H9 (cell line): Measurements from ENCODE around the gene GPR137B. TPM values are rescaled to one million over a fixed set of nuclear protein-coding genes. Genes with fewer than 3 reads are reported as not detected.

Experiments used
- DNase-seq: peaks from one replicate; pipeline ENCODE4 v3.0.0-alpha.2; 2017
- H2AFZ ChIP-seq: one replicate; pipeline ENCODE4 v1.6.1; 2013; ENCODE audit warnings: mild to moderate bottlenecking, low read length, control low read depth, moderate library complexity
- H2AK5ac ChIP-seq: 2 replicates; pipeline ENCODE4 v1.6.1; 2013; ENCODE audit warnings: low read length, control low read depth, mixed read lengths; ENCODE audit not compliant: insufficient read length
- H2BK120ac ChIP-seq: one replicate; pipeline ENCODE4 v1.6.1; 2013; ENCODE audit warnings: low read depth, mild to moderate bottlenecking, low read length, control low read depth, inconsistent platforms; ENCODE audit not compliant: poor library complexity, severe bottlenecking
- H2BK12ac ChIP-seq: 2 replicates; pipeline ENCODE4 v1.6.1; 2013; ENCODE audit warnings: low read length, control low read depth, mixed read lengths, low read depth; ENCODE audit not compliant: insufficient read length
- H2BK15ac ChIP-seq: 2 replicates; pipeline ENCODE4 v1.6.1; 2013; ENCODE audit warnings: low read depth, low read length, control low read depth
- H2BK20ac ChIP-seq: one replicate; pipeline ENCODE4 v1.6.1; 2013; ENCODE audit warnings: low read depth, mild to moderate bottlenecking, low read length, control low read depth, inconsistent platforms; ENCODE audit not compliant: poor library complexity, severe bottlenecking
- H2BK5ac ChIP-seq: 2 replicates; pipeline ENCODE4 v1.6.1; 2013; ENCODE audit warnings: low read length, control low read depth, mixed read lengths; ENCODE audit not compliant: insufficient read length
- H3K14ac ChIP-seq: 2 replicates; pipeline ENCODE4 v1.6.1; 2013; ENCODE audit warnings: low read length, control low read depth; ENCODE audit not compliant: insufficient read depth
- H3K18ac ChIP-seq: 2 replicates; pipeline ENCODE4 v1.6.1; 2013; ENCODE audit warnings: low read depth, mild to moderate bottlenecking, mixed read lengths, low read length, control low read depth; ENCODE audit not compliant: insufficient read length
- H3K23ac ChIP-seq: 2 replicates; pipeline ENCODE4 v1.6.1; 2013; ENCODE audit warnings: low read length, control low read depth, mixed read lengths, low read depth; ENCODE audit not compliant: insufficient read length
- H3K23me2 ChIP-seq: 2 replicates; pipeline ENCODE4 v1.6.1; 2013; ENCODE audit warnings: low read depth, mild to moderate bottlenecking, mixed read lengths, low read length, control low read depth; ENCODE audit not compliant: insufficient read length, poor library complexity, severe bottlenecking
- H3K27ac ChIP-seq: 2 replicates; pipeline ENCODE4 v1.5.1; 2013; ENCODE audit warnings: low read length, control low read depth, mixed read lengths, low read depth; ENCODE audit not compliant: insufficient read length
- H3K27me3 ChIP-seq: 2 replicates; pipeline ENCODE4 v1.6.1; 2013; ENCODE audit warnings: low read length, control low read depth, inconsistent platforms; ENCODE audit not compliant: insufficient read depth
- H3K4ac ChIP-seq: 2 replicates; pipeline ENCODE4 v1.6.1; 2013; ENCODE audit warnings: low read depth, mild to moderate bottlenecking, control low read depth, inconsistent platforms, low read length, moderate library complexity
- H3K4me1 ChIP-seq: 2 replicates; pipeline ENCODE4 v1.6.1; 2013; ENCODE audit warnings: low read length, control low read depth, inconsistent platforms; ENCODE audit not compliant: insufficient read depth
- H3K4me2 ChIP-seq: 2 replicates; pipeline ENCODE4 v1.6.1; 2013; ENCODE audit warnings: low read length, control low read depth, mixed read lengths; ENCODE audit not compliant: insufficient read length, insufficient read depth
- H3K56ac ChIP-seq: 2 replicates; pipeline ENCODE4 v1.6.1; 2013; ENCODE audit warnings: low read depth, mild to moderate bottlenecking, mixed read lengths, low read length, control low read depth; ENCODE audit not compliant: insufficient read length
- H3K79me1 ChIP-seq: 2 replicates; pipeline ENCODE4 v1.6.1; 2013; ENCODE audit warnings: low read depth, mild to moderate bottlenecking, moderate library complexity, low read length, control low read depth, inconsistent platforms; ENCODE audit not compliant: insufficient read depth, poor library complexity, severe bottlenecking
- H3K79me2 ChIP-seq: 2 replicates; pipeline ENCODE4 v1.6.1; 2013; ENCODE audit warnings: low read length, control low read depth, inconsistent platforms; ENCODE audit not compliant: insufficient read depth
- H3K9ac ChIP-seq: 2 replicates; pipeline ENCODE4 v1.6.1; 2013; ENCODE audit warnings: low read length, control low read depth, mixed read lengths; ENCODE audit not compliant: insufficient read length; ENCODE audit errors: extremely low read depth
- H3K9me3 ChIP-seq: one replicate; pipeline ENCODE4 v1.6.1; 2013; ENCODE audit warnings: low read depth, low read length, inconsistent platforms; ENCODE audit not compliant: control insufficient read depth
- H3T11ph ChIP-seq: one replicate; pipeline ENCODE4 v1.6.1; 2013; ENCODE audit warnings: mild to moderate bottlenecking, low read length, control low read depth, inconsistent platforms
- H4K20me1 ChIP-seq: one replicate; pipeline ENCODE4 v1.6.1; 2013; ENCODE audit not compliant: control insufficient read depth, insufficient read length, insufficient read depth
- H4K5ac ChIP-seq: 2 replicates; pipeline ENCODE4 v1.6.1; 2013; ENCODE audit warnings: low read depth, mild to moderate bottlenecking, mixed read lengths, low read length, control low read depth; ENCODE audit not compliant: insufficient read length
- H4K8ac ChIP-seq: replicated peaks from 2 replicates; pipeline ENCODE4 v1.6.1; 2013; ENCODE audit warnings: low read length, control low read depth, mixed read lengths, low read depth; ENCODE audit not compliant: insufficient read length
- H4K91ac ChIP-seq: 2 replicates; pipeline ENCODE4 v1.6.1; 2013; ENCODE audit warnings: low read depth, mild to moderate bottlenecking, moderate library complexity, mixed read lengths, low read length, control low read depth; ENCODE audit not compliant: insufficient read length
- H3K27ac Mint-ChIP-seq, 3 experiments: 2 replicates in 2 of 3; 3 replicates in 1 of 3; pipeline ENCODE4 v1.8.0; 2020 to 2021; ENCODE audit warnings: mixed read lengths in 3 of 3, mild to moderate bottlenecking in 1 of 3, moderate library complexity in 1 of 3
- H3K27me3 Mint-ChIP-seq: 2 replicates; pipeline ENCODE4 v1.8.0; 2021; ENCODE audit warnings: low read depth, mild to moderate bottlenecking, moderate library complexity, mixed read lengths
- H3K36me3 Mint-ChIP-seq, 3 experiments: 2 replicates in 2 of 3; 3 replicates in 1 of 3; pipeline ENCODE4 v1.8.0; 2020 to 2021; ENCODE audit warnings: low read depth in 3 of 3, mixed read lengths in 3 of 3; ENCODE audit not compliant: insufficient read depth in 1 of 3
- H3K4me1 Mint-ChIP-seq, 2 experiments: 2 replicates each; pipeline ENCODE4 v1.8.0; 2020; ENCODE audit warnings: mixed read lengths in 2 of 2
- H3K4me3 Mint-ChIP-seq, 2 experiments: 2 replicates in 1 of 2; 3 replicates in 1 of 2; pipeline ENCODE4 v1.8.0; 2020 to 2021; ENCODE audit warnings: mild to moderate bottlenecking in 2 of 2, mixed read lengths in 2 of 2, moderate library complexity in 1 of 2
- H3K9me3 Mint-ChIP-seq, 2 experiments: 2 replicates in 1 of 2; 3 replicates in 1 of 2; pipeline ENCODE4 v1.8.0; 2020; ENCODE audit warnings: mild to moderate bottlenecking in 2 of 2, mixed read lengths in 2 of 2, moderate library complexity in 1 of 2
- WGBS: extraction: QIAGEN DNeasy Blood & Tissue Kit; methylation state at CpG from one replicate; pipeline ENCODE4 v1.1.7; 2013; ENCODE audit warnings: missing lambda C conversion rate, low lambda C conversion rate, mixed read lengths; ENCODE audit not compliant: insufficient read length; ENCODE audit errors: extremely low coverage; 5-methylcytosine and 5-hydroxymethylcytosine counted together
- total RNA-seq: library from RNA; stranded (reverse); gene quantifications from 2 replicates; pipeline ENCODE4 v1.2.1, GENCODE V29; 2021
- TF ChIP-seq, protein P1 (sequence below): fragments of 200-600 bp; sonication (generic); conservative IDR thresholded peaks from 3 replicates; pipeline ENCODE4 v1.8.0; 2021; ENCODE audit warnings: antibody characterized with exemption, mild to moderate bottlenecking

GPR137B gene
- total RNA-seq, 1 experiment from 2014 or later = 5.9 TPM

DNA sequence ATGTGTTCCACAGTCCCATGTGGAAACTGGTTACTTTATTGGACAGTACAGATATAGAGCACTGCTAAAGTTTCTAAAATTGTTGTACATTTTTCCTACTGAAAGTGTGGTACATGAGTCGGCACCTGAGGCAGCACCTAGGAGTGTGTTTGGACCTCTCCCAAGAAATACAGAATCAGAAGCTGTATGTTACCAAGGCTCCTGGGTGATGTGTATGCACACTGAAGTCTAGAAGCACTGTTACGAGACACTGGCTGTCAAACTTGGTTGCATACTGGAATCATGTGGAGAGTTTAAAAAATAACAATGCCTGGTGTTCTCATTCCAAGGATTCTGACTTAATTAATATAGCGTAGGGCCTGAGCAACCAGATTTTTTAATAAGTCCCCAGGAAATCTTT is 92.8 kb downstream of the GPR137B start:
- Mint-ChIP-seq H3K9me3 (no peaks in the 10 kb centered on the region), H3K4me3 (no peak overlapping the region), H3K36me3 (no peaks in the 10 kb centered on the region; a peak in 1 of 7 replicates), H3K27ac (no peak overlapping the region), H3K27me3 (no peaks in the 10 kb centered on the region), H3K4me1 (no peaks in the 10 kb centered on the region)
- Histone ChIP-seq H3K79me1 (no peaks in the 10 kb centered on the region), H4K91ac (no peak overlapping the region), H4K20me1 (no peaks in the 10 kb centered on the region), H3K27me3 (no peaks in the 10 kb centered on the region), H3T11ph (no peak overlapping the region), H3K4ac (no peak overlapping the region), H2BK120ac (no peak overlapping the region), H3K23ac (no peak overlapping the region), H2AK5ac (no peak overlapping the region), H4K5ac (no peak overlapping the region), H3K79me2 (no peaks in the 10 kb centered on the region), H2BK15ac (no peak overlapping the region), H2BK5ac (no peak overlapping the region), H3K4me1 (no peaks in the 10 kb centered on the region), H2BK20ac (no peak overlapping the region), H3K4me2 (no peak overlapping the region), H3K27ac (no peak overlapping the region), H3K56ac (no peak overlapping the region), H3K23me2 (no peaks in the 10 kb centered on the region), H3K18ac (no peak overlapping the region), H3K9me3 (no peaks in the 10 kb centered on the region), H4K8ac (no peak overlapping the region), H2BK12ac (no peak overlapping the region), H3K9ac (no peak overlapping the region), H3K14ac (no peak overlapping the region), H2AFZ (no peak overlapping the region)
- DNase-seq = no peak
- TF ChIP-seq, protein P1, sequence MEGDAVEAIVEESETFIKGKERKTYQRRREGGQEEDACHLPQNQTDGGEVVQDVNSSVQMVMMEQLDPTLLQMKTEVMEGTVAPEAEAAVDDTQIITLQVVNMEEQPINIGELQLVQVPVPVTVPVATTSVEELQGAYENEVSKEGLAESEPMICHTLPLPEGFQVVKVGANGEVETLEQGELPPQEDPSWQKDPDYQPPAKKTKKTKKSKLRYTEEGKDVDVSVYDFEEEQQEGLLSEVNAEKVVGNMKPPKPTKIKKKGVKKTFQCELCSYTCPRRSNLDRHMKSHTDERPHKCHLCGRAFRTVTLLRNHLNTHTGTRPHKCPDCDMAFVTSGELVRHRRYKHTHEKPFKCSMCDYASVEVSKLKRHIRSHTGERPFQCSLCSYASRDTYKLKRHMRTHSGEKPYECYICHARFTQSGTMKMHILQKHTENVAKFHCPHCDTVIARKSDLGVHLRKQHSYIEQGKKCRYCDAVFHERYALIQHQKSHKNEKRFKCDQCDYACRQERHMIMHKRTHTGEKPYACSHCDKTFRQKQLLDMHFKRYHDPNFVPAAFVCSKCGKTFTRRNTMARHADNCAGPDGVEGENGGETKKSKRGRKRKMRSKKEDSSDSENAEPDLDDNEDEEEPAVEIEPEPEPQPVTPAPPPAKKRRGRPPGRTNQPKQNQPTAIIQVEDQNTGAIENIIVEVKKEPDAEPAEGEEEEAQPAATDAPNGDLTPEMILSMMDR = no peak
- no CpG with 5 or more reads among the region's 3 CpGs for WGBS
